ENCODE data around the gene TEX36. TPM values are rescaled to one million over a fixed set of nuclear protein-coding genes. Genes with fewer than 3 reads are reported as not detected.

The TEX36 gene
- total and polyA plus RNA-seq, 9 of the 15 experiments (the other 6 are each of a cell fraction or from before 2014, with no cell fraction given), result 0.10 to 0.82 (median 0.15) TPM; not detected in 6

GRCh38 chr10:125646311-125646710, 36.7 kb downstream of the TEX36 start:
- Histone ChIP-seq H3K9ac (ENCODE audit: insufficient read depth in 1 of 2, low read depth in 2 of 2, low read length in 2 of 2) (no peak overlapping the region), H3K4me3 (no peak overlapping the region), H3K36me3 (ENCODE audit: control insufficient read depth, insufficient read depth, low read length) (no peaks in the 10 kb centered on the region), H3K9me3 (replicated peaks; ENCODE audit: control insufficient read depth, insufficient read depth, low read depth, low read length) (no peaks in the 10 kb centered on the region), H2AFZ (ENCODE audit: low read depth, low read length) (no peak overlapping the region), H3K27ac (ENCODE audit: extremely low read depth, low read depth, low read length) (no peak overlapping the region), H3K79me2 (ENCODE audit: control insufficient read depth, insufficient read depth, low read length) (no peaks in the 10 kb centered on the region), H3K27me3 (ENCODE audit: control insufficient read depth in 2 of 2, insufficient read depth in 2 of 2, low read length in 2 of 2) (peaks cover 3 to 6% of the 10 kb centered on the region in 2 experiments; a peak in 4 of 5 replicates), H4K20me1 (replicated peaks; ENCODE audit: control insufficient read depth, insufficient read depth, low read length) (no peaks in the 10 kb centered on the region), H3K9me1 (ENCODE audit: control insufficient read depth, insufficient read depth, low read length) (no peaks in the 10 kb centered on the region), H3K4me2 (ENCODE audit: insufficient read depth, low read length) (no peak overlapping the region), H3K4me1 (replicated peaks in 1 of 2; ENCODE audit: control insufficient read depth in 2 of 2, insufficient read depth in 2 of 2, low read length in 2 of 2) (no peaks in the 10 kb centered on the region)
- POLR2A ChIA-PET, result no interaction called here
- FAIRE-seq (no peak), ATAC-seq (no peak), DNase-seq (ENCODE audit: extremely low read depth in 1 of 4, low spot score in 3 of 4) (no peak)
- in situ Hi-C loops (cut with MboI) (no loop called here), intact Hi-C loops (cut with micrococcal nuclease) (no loop called here)
- 0% methylated on average over 1 of the region's 1 CpG for WGBS (ENCODE audit: insufficient coverage, low coverage, missing lambda C conversion rate)
- no TSS peak for BruUV-seq (replicated peaks)
- no peak for TF ChIP-seq NBN (IDR thresholded peaks at IDR 0.05; ENCODE audit: low read depth)
- no peak for TF ChIP-seq ZBTB26 (CRISPR knock-in tag; IDR thresholded peaks at IDR 0.05)
- TF ChIP-seq ATF3 (IDR thresholded peaks at IDR 0.05), result no peak
- TF ChIP-seq ATF3 (CRISPR knock-in tag; conservative IDR thresholded peaks at IDR 0.05), result no peak
- TF ChIP-seq EGR1 (conservative IDR thresholded peaks at IDR 0.05), result no peak
- TF ChIP-seq FOSL1 (tag; conservative IDR thresholded peaks at IDR 0.05), result no peak
- TF ChIP-seq ZNF174 (CRISPR knock-in tag; IDR thresholded peaks at IDR 0.05), result no peak
- no peak for TF ChIP-seq CAMTA2 (CRISPR knock-in tag; conservative IDR thresholded peaks at IDR 0.05)
- TF ChIP-seq ZFP91 (CRISPR knock-in tag; IDR thresholded peaks at IDR 0.05), result no peak
- no peak for TF ChIP-seq MYBL2 (IDR thresholded peaks at IDR 0.05; ENCODE audit: low read depth)
- TF ChIP-seq MYBL2 (CRISPR knock-in tag; IDR thresholded peaks at IDR 0.05; ENCODE audit: borderline replicate concordance), result no peak
- TF ChIP-seq XRCC4 (IDR thresholded peaks at IDR 0.05; ENCODE audit: extremely low read depth, insufficient read depth, insufficient read length), result no peak
- no peak for TF ChIP-seq GATAD2A (IDR thresholded peaks at IDR 0.05)
- no peak for TF ChIP-seq ESRRA (IDR thresholded peaks at IDR 0.05; ENCODE audit: borderline replicate concordance, low read depth)
- CTCF ChIA-PET (ENCODE audit: low intra/inter-chr PET ratio), result no interaction called here
